ENCODE data around the gene ALG8. TPM values are rescaled to one million over a fixed set of nuclear protein-coding genes. Genes with fewer than 3 reads are reported as not detected.

The ALG8 gene
- total RNA-seq, 1 donor from 2014 or later = 117 TPM

- no peaks in the 10 kb centered on the region for H3K4me1 Mint-ChIP-seq
- Histone ChIP-seq H3K4me3 (no peak overlapping the region), H4K20me1 (ENCODE audit: low read depth) (no peaks in the 10 kb centered on the region), H3K27me3 (no peaks in the 10 kb centered on the region), H3K4me2 (no peak overlapping the region), H3K79me2 (ENCODE audit: low read depth) (no peaks in the 10 kb centered on the region), H3K36me3 (no peaks in the 10 kb centered on the region), H3K9ac (no peak overlapping the region), H3K4me1 (no peaks in the 10 kb centered on the region), H3K27ac (no peak overlapping the region), H3F3A (ENCODE audit: low read depth) (no peaks in the 10 kb centered on the region), H3K9me3 (ENCODE audit: low read depth) (no peaks in the 10 kb centered on the region), H2AFZ (replicated peaks) (no peak overlapping the region)
- TF ChIP-seq CTCF (IDR thresholded peaks at IDR 0.05) = no peak
- no peak for TF ChIP-seq EZH2 (IDR thresholded peaks at IDR 0.05)
- no peak for TF ChIP-seq EZH2phosphoT487 (IDR thresholded peaks at IDR 0.05)
- no peak overlapping the region for H3K4me3 Mint-ChIP-seq
- no peak overlapping the region for H3K27ac Mint-ChIP-seq
- no peaks in the 10 kb centered on the region for H3K27me3 Mint-ChIP-seq (ENCODE audit: insufficient read depth, low read depth)
- DNase-seq (ENCODE audit: low spot score) = no peak
- no peaks in the 10 kb centered on the region for H3K9me3 Mint-ChIP-seq
- H3K36me3 Mint-ChIP-seq = peaks cover 2% of the 10 kb centered on the region
These were observed 10.2 kb upstream of the ALG8 start for GRCh38 chr11:78149646-78150045.

GRCh38 chr11:78147807-78148206 lies 8.4 kb upstream of the ALG8 start:
- no peaks in the 10 kb centered on the region for H4K20me1 ChIP-seq (ENCODE audit: low read depth)
- no peaks in the 10 kb centered on the region for H3K9me3 ChIP-seq (ENCODE audit: low read depth)
- Mint-ChIP-seq H3K36me3 (peaks cover 6% of the 10 kb centered on the region), H3K4me1 (no peaks in the 10 kb centered on the region), H3K4me3 (no peak overlapping the region), H3K27me3 (ENCODE audit: insufficient read depth, low read depth) (no peaks in the 10 kb centered on the region), H3K27ac (no peak overlapping the region), H3K9me3 (no peaks in the 10 kb centered on the region)
- H3K27ac ChIP-seq = no peak overlapping the region
- no peaks in the 10 kb centered on the region for H3K36me3 ChIP-seq
- H3F3A ChIP-seq (ENCODE audit: low read depth) = no peaks in the 10 kb centered on the region
- DNase-seq (ENCODE audit: low spot score) = no peak
- H3K4me3 ChIP-seq = no peak overlapping the region
- TF ChIP-seq EZH2 (IDR thresholded peaks at IDR 0.05) = no peak
- H3K4me1 ChIP-seq = no peaks in the 10 kb centered on the region
- no peak overlapping the region for H2AFZ ChIP-seq (replicated peaks)
- H3K27me3 ChIP-seq = no peaks in the 10 kb centered on the region
- H3K79me2 ChIP-seq (ENCODE audit: low read depth) = no peaks in the 10 kb centered on the region
- H3K9ac ChIP-seq = no peak overlapping the region
- no peak overlapping the region for H3K4me2 ChIP-seq

GRCh38 chr11:78145511-78146025 lies 6.1 kb upstream of the ALG8 start:
- Histone ChIP-seq H3K79me2 (ENCODE audit: low read depth) (peaks cover 12% of the 10 kb centered on the region), H3K4me3 (no peak overlapping the region), H3K9me3 (ENCODE audit: low read depth) (no peaks in the 10 kb centered on the region), H3F3A (ENCODE audit: low read depth) (no peaks in the 10 kb centered on the region), H3K36me3 (peaks cover 3% of the 10 kb centered on the region), H4K20me1 (ENCODE audit: low read depth) (no peaks in the 10 kb centered on the region), H3K27me3 (no peaks in the 10 kb centered on the region), H3K4me2 (no peak overlapping the region), H2AFZ (replicated peaks) (no peak overlapping the region), H3K9ac (no peak overlapping the region), H3K27ac (no peak overlapping the region), H3K4me1 (no peaks in the 10 kb centered on the region)
- H3K36me3 Mint-ChIP-seq = peaks cover 9% of the 10 kb centered on the region
- no peaks in the 10 kb centered on the region for H3K9me3 Mint-ChIP-seq
- H3K4me3 Mint-ChIP-seq = no peak overlapping the region
- no peak for TF ChIP-seq EZH2 (IDR thresholded peaks at IDR 0.05)
- no peak for TF ChIP-seq EZH2phosphoT487 (IDR thresholded peaks at IDR 0.05)
- no peak for TF ChIP-seq CTCF (IDR thresholded peaks at IDR 0.05)
- H3K27me3 Mint-ChIP-seq (ENCODE audit: insufficient read depth, low read depth) = no peaks in the 10 kb centered on the region
- no peak for DNase-seq (ENCODE audit: low spot score)
- H3K27ac Mint-ChIP-seq = no peak overlapping the region
- peaks cover 6% of the 10 kb centered on the region for H3K4me1 Mint-ChIP-seq

- Histone ChIP-seq H3K27ac (no peak overlapping the region), H3K9ac (peak overlapping the region; percentile 67), H3F3A (ENCODE audit: low read depth) (no peaks in the 10 kb centered on the region), H3K4me2 (peak overlapping the region; percentile 95), H3K4me3 (peak overlapping the region; percentile 93), H3K9me3 (ENCODE audit: low read depth) (no peaks in the 10 kb centered on the region), H3K79me2 (ENCODE audit: low read depth) (peaks cover 59% of the 10 kb centered on the region), H2AFZ (replicated peaks) (no peak overlapping the region), H3K36me3 (peaks cover 3% of the 10 kb centered on the region), H4K20me1 (ENCODE audit: low read depth) (no peaks in the 10 kb centered on the region), H3K4me1 (peaks cover 9% of the 10 kb centered on the region), H3K27me3 (no peaks in the 10 kb centered on the region)
- H3K27ac Mint-ChIP-seq = peak overlapping the region; percentile 12
- no peaks in the 10 kb centered on the region for H3K9me3 Mint-ChIP-seq
- H3K4me3 Mint-ChIP-seq = peak overlapping the region; percentile 99
- H3K36me3 Mint-ChIP-seq = peaks cover 31% of the 10 kb centered on the region
- no peaks in the 10 kb centered on the region for H3K27me3 Mint-ChIP-seq (ENCODE audit: insufficient read depth, low read depth)
- no peak for TF ChIP-seq CTCF (IDR thresholded peaks at IDR 0.05)
- no peak for TF ChIP-seq EZH2phosphoT487 (IDR thresholded peaks at IDR 0.05)
- TF ChIP-seq EZH2 (IDR thresholded peaks at IDR 0.05) = no peak
- peaks cover 22% of the 10 kb centered on the region for H3K4me1 Mint-ChIP-seq
- DNase-seq (ENCODE audit: low spot score) = no peak
These were observed 1.1 kb upstream of the ALG8 start for GRCh38 chr11:78140392-78141077.
